Measurements from ENCODE around the gene TBC1D4.
A peak's percentile ranks its signal among the peaks of the same experiment; 100 is the strongest.

TBC1D4 gene

GRCh38 chr13:75482070-75482819 lies at the start of gene TBC1D4:
TSS of gene TBC1D4 (minus strand) at chr13:75482169. CDS start at chr13:75481767, 402 bp downstream.
- Histone ChIP-seq H3K9me3 (ENCODE audit: insufficient read depth, low read depth, low read length) (no peaks in the 10 kb centered on the region), H3K27me3 (ENCODE audit: insufficient read depth, low read length, poor library complexity, severe bottlenecking) (no peaks in the 10 kb centered on the region), H3K4me3 (ENCODE audit: low read length, poor library complexity, severe bottlenecking) (peak within 1 kb of the TSS; percentile 75), H3K4me2 (ENCODE audit: low read depth, low read length, poor library complexity, severe bottlenecking) (peak within 1 kb of the TSS; percentile 76), H3K4me1 (ENCODE audit: insufficient read depth, low read length, poor library complexity, severe bottlenecking) (peaks cover 68% of the 10 kb centered on the region), H3K79me2 (ENCODE audit: insufficient read depth, low read length) (peaks cover 37% of the 10 kb centered on the region), H3F3A (ENCODE audit: low read depth) (0 out of 2 replicates have a peak, but pooled peaks cover 3% of the 10 kb centered on the region), H3K36me3 (ENCODE audit: insufficient read depth, low read length) (no peaks in the 10 kb centered on the region), H3K9ac (ENCODE audit: low read depth, low read length, poor library complexity, severe bottlenecking) (peak within 1 kb of the TSS; percentile 68), H3K9me2 (replicated peaks; ENCODE audit: low read depth, low read length) (no peaks in the 10 kb centered on the region), H4K20me1 (ENCODE audit: insufficient read depth, low read length, poor library complexity, severe bottlenecking) (peaks cover 35% of the 10 kb centered on the region), H2AFZ (ENCODE audit: low read length) (peak within 1 kb of the TSS; percentile 88)
- TF ChIP-seq CTCF (conservative IDR thresholded peaks at IDR 0.05; ENCODE audit: low read length) = peak; percentile 94
- no peak for TF ChIP-seq EZH2phosphoT487 (IDR thresholded peaks at IDR 0.05; ENCODE audit: borderline replicate concordance)

GRCh38 chr13:75530549-75530961 lies 48.6 kb upstream of the TBC1D4 start:
- 0 out of 2 replicates have a peak, but pooled peaks cover 3% of the 10 kb centered on the region for H3K36me3 ChIP-seq (ENCODE audit: insufficient read depth, low read length)
- peaks cover 18% of the 10 kb centered on the region for H3K79me2 ChIP-seq (ENCODE audit: insufficient read depth, low read length)

GRCh38 chr13:75521956-75522355 lies 40.0 kb upstream of the TBC1D4 start:
- H3K9ac ChIP-seq (ENCODE audit: low read depth, low read length, poor library complexity, severe bottlenecking) = no peak overlapping the region
- no peaks in the 10 kb centered on the region for H3F3A ChIP-seq (ENCODE audit: low read depth)
- H3K36me3 ChIP-seq (ENCODE audit: insufficient read depth, low read length) = no peaks in the 10 kb centered on the region
- peaks cover 5% of the 10 kb centered on the region; the same call in 1 of the 2 replicates for H3K9me3 ChIP-seq (ENCODE audit: insufficient read depth, low read depth, low read length)
- no peak for TF ChIP-seq CTCF (conservative IDR thresholded peaks at IDR 0.05; ENCODE audit: low read length)
- no peak for TF ChIP-seq EZH2phosphoT487 (IDR thresholded peaks at IDR 0.05; ENCODE audit: borderline replicate concordance)
- no peaks in the 10 kb centered on the region for H3K4me1 ChIP-seq (ENCODE audit: insufficient read depth, low read length, poor library complexity, severe bottlenecking)
- H3K79me2 ChIP-seq (ENCODE audit: insufficient read depth, low read length) = no peaks in the 10 kb centered on the region
- H3K4me2 ChIP-seq (ENCODE audit: low read depth, low read length, poor library complexity, severe bottlenecking) = no peak overlapping the region
- no peak overlapping the region for H3K4me3 ChIP-seq (ENCODE audit: low read length, poor library complexity, severe bottlenecking)
- no peaks in the 10 kb centered on the region for H3K27me3 ChIP-seq (ENCODE audit: insufficient read depth, low read length, poor library complexity, severe bottlenecking)
- H3K9me2 ChIP-seq (replicated peaks; ENCODE audit: low read depth, low read length) = no peaks in the 10 kb centered on the region
- no peaks in the 10 kb centered on the region for H4K20me1 ChIP-seq (ENCODE audit: insufficient read depth, low read length, poor library complexity, severe bottlenecking)
- H2AFZ ChIP-seq (ENCODE audit: low read length) = no peak overlapping the region

More at GRCh38 chr13:75530549-75530961, 48.6 kb upstream of the TBC1D4 start:
- Histone ChIP-seq H3K4me2 (ENCODE audit: low read depth, low read length, poor library complexity, severe bottlenecking) (peak overlapping the region; percentile 35), H3K9ac (ENCODE audit: low read depth, low read length, poor library complexity, severe bottlenecking) (no peak overlapping the region), H4K20me1 (ENCODE audit: insufficient read depth, low read length, poor library complexity, severe bottlenecking) (peaks cover 14% of the 10 kb centered on the region), H3K4me3 (ENCODE audit: low read length, poor library complexity, severe bottlenecking) (no peak overlapping the region), H3K9me2 (replicated peaks; ENCODE audit: low read depth, low read length) (no peaks in the 10 kb centered on the region), H3K9me3 (ENCODE audit: insufficient read depth, low read depth, low read length) (no peaks in the 10 kb centered on the region), H3K4me1 (ENCODE audit: insufficient read depth, low read length, poor library complexity, severe bottlenecking) (peaks cover 27% of the 10 kb centered on the region), H2AFZ (ENCODE audit: low read length) (no peak overlapping the region), H3F3A (ENCODE audit: low read depth) (no peaks in the 10 kb centered on the region), H3K27me3 (ENCODE audit: insufficient read depth, low read length, poor library complexity, severe bottlenecking) (no peaks in the 10 kb centered on the region)
- TF ChIP-seq CTCF (conservative IDR thresholded peaks at IDR 0.05; ENCODE audit: low read length) (no peak), EZH2phosphoT487 (IDR thresholded peaks at IDR 0.05; ENCODE audit: borderline replicate concordance) (no peak)
